ENCODE results near the gene SCN3A.

SCN3A gene

GRCh38 chr2:165203689-165204559, at the start of gene SCN3A:
Gene SCN3A (minus strand): TSS chr2:165204050. CDS start chr2:165176394, 27,656 bp downstream.
- DNase-seq (ENCODE audit: low read depth, low spot score), result peak; percentile 8
- Histone ChIP-seq H3K9me3 (ENCODE audit: low read depth, low read length) (no peaks in the 10 kb centered on the region), H3K9ac (ENCODE audit: insufficient read length) (no peak within 1 kb of the TSS), H3K27ac (no peak within 1 kb of the TSS), H3K36me3 (ENCODE audit: insufficient read depth, low read length) (no peaks in the 10 kb centered on the region), H3K4me3 (no peak within 1 kb of the TSS)
- TF ChIP-seq POLR2AphosphoS5 (IDR thresholded peaks at IDR 0.05; ENCODE audit: borderline replicate concordance, low read depth, low read length) (no peak), EZH2 (IDR thresholded peaks at IDR 0.05) (no peak), FOXP2 (optimal IDR thresholded peaks at IDR 0.05; ENCODE audit: control extremely low read depth, extremely low read length, insufficient read depth) (no peak)

- no peaks in the 10 kb centered on the region for H3K9me3 ChIP-seq (ENCODE audit: low read depth, low read length)
- no peak for DNase-seq (ENCODE audit: low read depth, low spot score)
- no peak overlapping the region for H3K27ac ChIP-seq
- no peak overlapping the region for H3K9ac ChIP-seq (ENCODE audit: insufficient read length)
- no peak for TF ChIP-seq EZH2 (IDR thresholded peaks at IDR 0.05)
- TF ChIP-seq FOXP2 (optimal IDR thresholded peaks at IDR 0.05; ENCODE audit: control extremely low read depth, extremely low read length, insufficient read depth), result no peak
- no peak for TF ChIP-seq POLR2AphosphoS5 (IDR thresholded peaks at IDR 0.05; ENCODE audit: borderline replicate concordance, low read depth, low read length)
- H3K36me3 ChIP-seq (ENCODE audit: insufficient read depth, low read length), result no peaks in the 10 kb centered on the region
- no peak overlapping the region for H3K4me3 ChIP-seq
Measured at GRCh38 chr2:165253178-165253577, 49.3 kb upstream of the SCN3A start.

- DNase-seq (ENCODE audit: low read depth, low spot score), result no peak
- H3K36me3 ChIP-seq (ENCODE audit: insufficient read depth, low read length), result no peaks in the 10 kb centered on the region
- no peak overlapping the region for H3K4me3 ChIP-seq
- no peak overlapping the region for H3K27ac ChIP-seq
- no peaks in the 10 kb centered on the region for H3K9me3 ChIP-seq (ENCODE audit: low read depth, low read length)
- H3K9ac ChIP-seq (ENCODE audit: insufficient read length), result no peak overlapping the region
- TF ChIP-seq EZH2 (IDR thresholded peaks at IDR 0.05) (no peak), FOXP2 (optimal IDR thresholded peaks at IDR 0.05; ENCODE audit: control extremely low read depth, extremely low read length, insufficient read depth) (peak; percentile 34)
Measured at GRCh38 chr2:165251366-165251765, 47.5 kb upstream of the SCN3A start.

GRCh38 chr2:165248238-165248637, 44.4 kb upstream of the SCN3A start:
- H3K4me3 ChIP-seq, result no peak overlapping the region
- no peak for DNase-seq (ENCODE audit: low read depth, low spot score)

GRCh38 chr2:165245081-165245793, 41.4 kb upstream of the SCN3A start:
- no peak for TF ChIP-seq POLR2AphosphoS5 (IDR thresholded peaks at IDR 0.05; ENCODE audit: borderline replicate concordance, low read depth, low read length)
- no peak for TF ChIP-seq EZH2 (IDR thresholded peaks at IDR 0.05)
- TF ChIP-seq FOXP2 (optimal IDR thresholded peaks at IDR 0.05; ENCODE audit: control extremely low read depth, extremely low read length, insufficient read depth), result no peak
- Histone ChIP-seq H3K36me3 (ENCODE audit: insufficient read depth, low read length) (no peaks in the 10 kb centered on the region), H3K9ac (ENCODE audit: insufficient read length) (no peak overlapping the region), H3K27ac (no peak overlapping the region), H3K4me3 (no peak overlapping the region), H3K9me3 (ENCODE audit: low read depth, low read length) (no peaks in the 10 kb centered on the region)
- DNase-seq (ENCODE audit: low read depth, low spot score), result no peak

More at GRCh38 chr2:165248238-165248637, 44.4 kb upstream of the SCN3A start:
- no peak for TF ChIP-seq POLR2AphosphoS5 (IDR thresholded peaks at IDR 0.05; ENCODE audit: borderline replicate concordance, low read depth, low read length)
- TF ChIP-seq FOXP2 (optimal IDR thresholded peaks at IDR 0.05; ENCODE audit: control extremely low read depth, extremely low read length, insufficient read depth), result no peak
- TF ChIP-seq EZH2 (IDR thresholded peaks at IDR 0.05), result no peak
- no peaks in the 10 kb centered on the region for H3K9me3 ChIP-seq (ENCODE audit: low read depth, low read length)
- H3K36me3 ChIP-seq (ENCODE audit: insufficient read depth, low read length), result no peaks in the 10 kb centered on the region
- H3K27ac ChIP-seq, result no peak overlapping the region
- H3K9ac ChIP-seq (ENCODE audit: insufficient read length), result no peak overlapping the region

GRCh38 chr2:165240916-165241315, 37.1 kb upstream of the SCN3A start:
- Histone ChIP-seq H3K9me3 (ENCODE audit: low read depth, low read length) (no peaks in the 10 kb centered on the region), H3K9ac (ENCODE audit: insufficient read length) (no peak overlapping the region), H3K27ac (no peak overlapping the region), H3K4me3 (no peak overlapping the region), H3K36me3 (ENCODE audit: insufficient read depth, low read length) (no peaks in the 10 kb centered on the region)
- DNase-seq (ENCODE audit: low read depth, low spot score), result no peak
- TF ChIP-seq EZH2 (IDR thresholded peaks at IDR 0.05) (no peak), POLR2AphosphoS5 (IDR thresholded peaks at IDR 0.05; ENCODE audit: borderline replicate concordance, low read depth, low read length) (no peak), FOXP2 (optimal IDR thresholded peaks at IDR 0.05; ENCODE audit: control extremely low read depth, extremely low read length, insufficient read depth) (no peak)

- Histone ChIP-seq H3K27ac (no peak overlapping the region), H3K9me3 (ENCODE audit: low read depth, low read length) (no peaks in the 10 kb centered on the region), H3K36me3 (ENCODE audit: insufficient read depth, low read length) (no peaks in the 10 kb centered on the region), H3K4me3 (no peak overlapping the region), H3K9ac (ENCODE audit: insufficient read length) (no peak overlapping the region)
- TF ChIP-seq EZH2 (IDR thresholded peaks at IDR 0.05) (no peak), FOXP2 (optimal IDR thresholded peaks at IDR 0.05; ENCODE audit: control extremely low read depth, extremely low read length, insufficient read depth) (no peak), POLR2AphosphoS5 (IDR thresholded peaks at IDR 0.05; ENCODE audit: borderline replicate concordance, low read depth, low read length) (no peak)
- no peak for DNase-seq (ENCODE audit: low read depth, low spot score)
Measured at GRCh38 chr2:165239856-165240515, 36.1 kb upstream of the SCN3A start.

- Histone ChIP-seq H3K9me3 (ENCODE audit: low read depth, low read length) (no peaks in the 10 kb centered on the region), H3K27ac (no peak within 1 kb of the TSS), H3K36me3 (ENCODE audit: insufficient read depth, low read length) (no peaks in the 10 kb centered on the region), H3K9ac (ENCODE audit: insufficient read length) (no peak within 1 kb of the TSS), H3K4me3 (no peak within 1 kb of the TSS)
- peak; percentile 73 for DNase-seq (ENCODE audit: low read depth, low spot score)
- TF ChIP-seq EZH2 (IDR thresholded peaks at IDR 0.05) (no peak), FOXP2 (optimal IDR thresholded peaks at IDR 0.05; ENCODE audit: control extremely low read depth, extremely low read length, insufficient read depth) (no peak), POLR2AphosphoS5 (IDR thresholded peaks at IDR 0.05; ENCODE audit: borderline replicate concordance, low read depth, low read length) (no peak)
Measured at GRCh38 chr2:165239230-165239629, 35.4 kb upstream of the SCN3A start, which contains the start of gene SCN2A. Gene SCN2A (plus strand): TSS chr2:165239414. CDS start chr2:165295824, 56,410 bp downstream.

Measured in SK-N-MC (cell line).